HG03064 (cell line): Measurements from ENCODE around the gene INPP5A.
"Not testable (repeated sequence)": the region's sequence is repeated elsewhere in the genome, so short reads cannot be mapped to it uniquely, and the experiment has no call there.

Source experiments
- ATAC-seq: cut with Tn5 transposase; IDR thresholded peaks from one replicate; pipeline ENCODE4 v1.9.1; 2021; ENCODE audit warnings: low read depth; ENCODE audit not compliant: unreplicated experiment

Gene INPP5A

DNA sequence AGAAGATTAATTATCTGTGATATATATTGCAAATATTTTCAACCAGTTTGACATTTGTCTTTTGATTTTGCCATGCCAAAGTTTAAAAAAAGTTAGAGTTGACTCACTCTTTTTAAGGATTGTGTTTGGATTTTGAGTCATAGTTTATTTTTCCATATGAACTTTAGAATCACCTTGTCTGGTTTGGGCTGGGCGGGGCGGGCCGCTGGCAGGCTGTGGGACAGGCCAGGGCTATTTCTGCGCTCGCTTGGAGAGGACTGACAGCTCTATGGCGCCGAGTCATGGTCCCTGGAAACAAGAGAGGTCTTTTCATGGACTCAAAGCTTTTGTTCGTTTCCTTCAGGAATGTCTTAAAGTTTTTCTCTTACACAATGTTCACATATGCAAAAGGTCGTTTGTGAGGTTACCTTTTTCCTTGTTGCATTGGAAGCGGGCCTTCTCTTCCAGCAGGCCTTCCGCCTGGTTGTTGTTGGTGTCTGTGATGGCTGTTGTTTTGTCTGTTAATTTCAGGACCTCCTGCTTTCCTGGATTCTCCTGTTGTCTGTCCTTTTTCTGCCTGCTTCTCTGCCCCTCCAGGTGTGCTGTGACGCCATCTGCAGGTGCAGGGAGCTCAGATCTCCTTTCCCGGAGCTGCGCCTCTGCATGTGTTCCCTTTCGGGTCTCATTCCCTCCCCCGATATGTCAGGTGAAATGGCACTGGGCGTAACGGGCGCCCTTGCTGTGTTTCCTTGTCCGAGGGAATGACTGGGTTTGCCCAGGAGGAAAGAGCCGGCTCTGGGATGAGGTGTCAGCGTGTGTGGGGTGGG is 53.8 kb downstream of the INPP5A start:
- no peak for ATAC-seq

DNA sequence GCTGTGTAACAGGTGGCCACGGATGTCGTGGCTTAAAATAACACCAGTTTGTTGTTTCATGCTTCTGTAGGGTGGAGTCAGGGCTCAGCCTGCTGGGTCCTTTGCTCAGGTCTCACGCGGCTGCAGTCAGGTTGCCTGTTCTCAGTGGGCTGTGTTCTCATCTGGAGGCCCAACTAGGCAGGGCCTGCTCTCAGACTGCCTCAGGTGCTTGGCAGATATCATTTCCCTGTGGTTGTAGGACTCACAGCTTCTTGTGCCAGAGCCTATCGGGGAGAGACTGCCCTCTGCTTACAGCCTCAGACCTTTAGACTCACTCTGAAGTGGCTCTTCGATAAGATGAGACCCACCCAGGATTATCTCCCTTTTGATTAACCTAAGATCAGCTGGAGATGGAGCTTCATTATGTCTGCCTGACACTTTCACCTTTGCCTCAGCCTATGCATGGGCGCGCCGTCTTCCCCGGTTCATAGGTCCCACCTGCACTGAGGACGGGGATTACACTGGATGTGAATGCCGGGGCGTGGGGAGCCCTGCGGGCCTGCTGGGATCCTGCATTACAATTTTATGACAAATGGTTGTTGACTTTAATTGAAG is 55.3 kb downstream of the INPP5A start:
- ATAC-seq: no peak

DNA sequence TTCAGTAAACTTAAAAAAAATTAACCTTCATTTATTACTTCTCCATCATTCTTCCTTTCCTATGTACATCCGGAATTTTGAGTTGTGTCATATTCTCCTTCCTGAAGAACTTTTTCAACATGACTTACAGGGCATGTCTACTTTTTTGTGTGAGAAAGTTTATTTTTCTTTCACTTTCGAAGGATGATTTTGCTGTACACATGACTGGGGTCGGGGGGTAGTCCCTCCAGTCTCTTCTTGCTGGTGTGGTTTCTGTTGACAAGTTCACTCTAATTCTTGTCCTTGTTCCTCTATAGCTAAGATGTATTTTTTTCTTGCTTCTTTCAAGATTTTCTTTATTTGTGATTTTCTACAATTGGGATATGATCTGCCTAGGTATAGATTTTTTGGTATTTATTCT is 55.8 kb downstream of the INPP5A start:
- peak; percentile 52 for ATAC-seq

DNA sequence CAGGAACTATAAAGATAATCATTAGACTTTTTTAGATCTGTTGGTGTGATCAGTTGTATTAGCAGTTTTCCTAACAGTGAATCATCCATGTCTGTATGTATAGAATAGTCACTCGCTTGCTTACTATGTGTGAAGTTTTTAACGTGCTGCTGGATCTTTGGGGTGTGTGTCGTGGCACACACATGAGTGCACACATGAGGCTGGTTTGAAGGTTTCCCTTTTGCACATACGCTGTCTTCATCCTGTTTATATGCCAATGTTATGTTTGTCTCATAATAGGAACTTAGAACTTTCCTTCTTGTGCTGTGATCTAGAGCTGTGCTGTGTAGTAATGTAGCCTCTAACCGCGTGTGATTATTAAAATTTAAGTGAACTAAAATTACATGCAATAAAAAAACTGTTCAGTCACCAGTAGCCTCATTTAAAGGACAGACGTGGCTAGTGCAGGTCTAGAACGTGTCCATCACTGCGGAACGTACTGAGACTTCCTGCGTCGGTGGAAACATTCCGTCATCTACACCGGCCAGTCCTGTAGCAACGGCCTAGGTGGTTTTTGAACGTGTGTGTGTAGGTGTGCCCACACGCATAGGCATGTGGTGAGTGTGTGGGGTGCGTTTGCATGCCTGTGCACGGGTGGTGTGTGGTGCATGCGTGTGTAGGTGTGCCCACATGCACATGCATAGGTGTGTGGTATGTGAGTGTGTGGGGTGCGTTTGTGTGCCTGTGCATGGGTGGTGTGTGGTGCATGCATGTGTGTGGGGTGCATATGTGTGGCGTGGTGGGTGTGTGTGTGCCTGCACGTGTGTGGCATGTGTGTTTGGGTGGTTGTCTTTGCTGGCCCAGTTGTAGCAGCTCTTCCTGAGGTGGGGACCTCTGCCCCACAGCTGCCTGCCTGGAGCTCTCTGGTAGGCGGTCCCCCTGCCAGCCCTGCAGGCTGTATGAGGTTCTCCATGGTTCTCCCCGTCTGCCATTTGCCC is 56.6 kb downstream of the INPP5A start:
- ATAC-seq: peak; percentile 53

DNA sequence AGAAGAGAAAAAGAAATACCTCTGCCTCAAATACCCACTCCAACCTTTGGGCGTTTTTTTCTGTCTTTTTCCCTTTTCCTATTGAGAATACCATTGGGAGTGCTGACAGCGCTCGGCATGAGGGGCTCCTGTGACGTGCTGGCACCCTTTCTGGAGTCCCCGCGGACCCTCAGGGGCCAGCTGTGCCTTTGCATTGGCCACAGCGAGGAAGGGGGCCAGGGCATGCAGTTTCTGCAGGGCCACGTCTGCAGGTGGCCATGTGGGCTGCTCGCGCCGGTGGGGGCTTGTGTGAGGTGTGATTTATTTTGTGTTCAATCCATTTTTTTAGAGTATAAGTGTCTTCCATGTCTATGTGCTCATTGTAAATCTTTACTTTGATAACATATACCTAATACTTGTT is 57.4 kb downstream of the INPP5A start:
- ATAC-seq: no peak

DNA sequence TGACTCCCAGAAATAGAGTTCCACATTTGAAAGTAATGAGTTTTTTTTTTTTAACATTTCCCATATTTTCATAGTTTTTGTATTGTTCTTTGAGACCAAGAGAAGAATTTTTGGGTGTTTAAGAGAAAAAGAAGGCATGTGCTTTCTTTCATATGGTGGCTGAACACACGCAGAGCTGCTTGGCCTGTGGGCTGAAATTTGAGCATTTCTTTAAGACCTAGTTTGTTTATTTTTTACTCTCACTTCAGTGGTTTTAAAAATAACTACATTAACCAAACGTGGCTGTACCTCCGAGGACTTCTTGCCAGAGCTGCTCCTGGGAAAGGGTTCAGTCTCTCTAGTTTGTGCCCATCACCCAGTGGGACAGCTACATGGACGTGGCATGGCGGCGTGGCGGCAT is 58.3 kb downstream of the INPP5A start:
- no peak for ATAC-seq

DNA sequence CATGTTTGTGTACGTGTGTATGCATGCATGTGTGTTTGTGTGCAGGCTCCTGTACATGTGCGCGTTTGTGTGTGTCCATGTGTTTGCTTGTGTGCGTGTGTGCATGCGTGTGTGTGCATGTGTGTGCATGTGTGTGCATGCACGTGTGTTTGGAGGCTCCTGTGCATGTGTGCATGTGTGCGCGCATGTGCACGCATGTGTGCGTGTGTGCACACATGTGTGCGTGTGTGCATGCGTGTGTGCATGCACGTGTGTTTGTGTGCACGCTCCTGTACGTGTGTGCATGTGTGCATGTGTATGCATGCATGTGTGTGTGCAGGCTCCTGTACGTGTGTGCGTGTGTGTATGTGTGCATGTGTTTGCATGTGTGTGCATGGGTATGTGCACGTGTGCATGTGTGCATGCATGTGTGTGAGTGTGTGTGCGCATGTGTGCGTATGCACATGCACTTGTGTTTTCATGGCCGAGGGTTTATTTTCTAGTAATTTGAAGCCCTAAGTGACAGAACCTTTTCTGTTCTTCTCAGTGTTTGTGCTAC is 59.2 kb downstream of the INPP5A start:
- ATAC-seq: no peak

DNA sequence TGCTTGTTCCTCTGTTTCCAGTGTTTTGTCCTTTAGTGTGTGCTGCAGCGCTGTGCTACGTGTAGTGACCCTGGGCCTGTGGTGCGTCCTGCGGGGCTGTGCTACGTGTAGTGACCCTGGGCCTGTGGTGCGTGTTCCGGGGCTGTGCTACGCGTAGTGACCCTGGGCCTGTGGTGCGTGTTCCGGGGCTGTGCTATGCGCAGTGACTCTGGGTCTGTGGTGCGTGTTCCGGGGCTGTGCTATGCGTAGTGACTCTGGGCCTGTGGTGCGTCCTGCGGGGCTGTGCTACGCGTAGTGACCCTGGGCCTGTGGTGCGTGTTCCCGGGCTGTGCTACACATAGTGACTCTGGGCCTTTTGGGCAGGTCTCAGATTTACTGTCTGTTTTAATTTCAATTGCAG is 60.1 kb downstream of the INPP5A start:
- no peak for ATAC-seq

DNA sequence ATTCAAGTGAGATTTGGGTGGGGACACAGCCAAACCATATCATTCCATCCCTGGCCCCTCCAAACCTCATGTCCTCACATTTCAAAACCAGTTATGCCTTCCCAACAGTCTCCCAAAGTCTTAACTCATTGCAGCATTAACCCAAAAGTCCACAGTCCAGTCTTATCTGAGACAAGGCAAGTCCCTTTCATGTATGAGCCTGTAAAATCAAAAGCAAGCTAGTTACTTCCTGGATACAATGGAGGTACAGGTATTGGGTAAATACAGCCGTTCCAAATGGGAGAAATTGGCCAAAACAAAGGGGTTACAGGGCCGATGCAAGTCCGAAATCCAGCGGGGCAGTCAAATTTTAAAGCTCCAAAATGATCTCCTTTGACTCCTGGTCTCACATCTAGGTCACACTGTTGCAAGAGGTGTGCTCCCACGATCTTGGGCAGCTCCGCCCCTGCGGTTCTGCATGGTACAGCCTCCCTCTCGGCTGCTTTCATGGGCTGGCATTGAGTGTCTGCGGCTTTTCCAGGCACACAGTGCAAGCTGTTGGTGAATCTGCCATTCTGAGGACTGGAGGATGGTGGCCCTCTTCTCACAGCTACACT is 61.5 kb downstream of the INPP5A start:
- ATAC-seq: not testable (repeated sequence)

DNA sequence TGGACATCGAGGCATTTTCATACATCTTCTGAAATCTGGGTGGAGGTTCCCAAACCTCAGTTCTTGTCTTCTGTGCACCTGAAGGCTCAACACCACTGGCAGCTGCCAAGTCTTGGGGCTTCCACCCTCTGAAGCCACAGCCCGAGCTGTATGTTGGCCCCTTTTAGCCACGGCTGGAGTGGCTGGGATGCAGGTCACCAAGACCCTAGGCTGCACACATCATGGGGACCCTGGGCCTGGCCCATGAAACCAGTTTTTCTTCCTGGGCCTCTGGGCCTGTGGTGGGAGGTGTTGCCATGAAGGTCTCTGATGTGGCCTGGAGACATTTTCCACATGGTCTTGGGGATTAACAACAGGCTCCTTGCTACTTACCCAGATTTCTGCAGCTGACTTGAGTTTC is 62.1 kb downstream of the INPP5A start:
- no peak for ATAC-seq

DNA sequence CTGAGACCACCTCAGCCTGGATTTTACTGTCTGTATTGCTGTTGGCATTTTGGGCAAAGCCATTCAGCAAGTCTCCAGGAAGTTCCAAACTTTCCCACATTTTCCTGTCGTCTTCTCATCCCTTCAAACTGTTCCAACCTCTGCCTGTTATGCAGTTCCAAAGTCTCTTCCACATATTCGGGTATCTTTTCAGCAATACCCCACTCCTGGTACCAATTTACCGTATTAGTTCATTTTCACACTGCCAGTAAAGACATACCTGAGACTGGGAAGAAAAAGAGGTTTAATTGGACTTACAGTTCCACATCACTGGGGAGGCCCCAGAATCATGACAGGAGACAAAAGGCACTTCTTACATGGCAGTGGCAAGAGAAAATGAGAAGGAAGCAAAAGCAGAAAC is 62.8 kb downstream of the INPP5A start:
- no peak for ATAC-seq

DNA sequence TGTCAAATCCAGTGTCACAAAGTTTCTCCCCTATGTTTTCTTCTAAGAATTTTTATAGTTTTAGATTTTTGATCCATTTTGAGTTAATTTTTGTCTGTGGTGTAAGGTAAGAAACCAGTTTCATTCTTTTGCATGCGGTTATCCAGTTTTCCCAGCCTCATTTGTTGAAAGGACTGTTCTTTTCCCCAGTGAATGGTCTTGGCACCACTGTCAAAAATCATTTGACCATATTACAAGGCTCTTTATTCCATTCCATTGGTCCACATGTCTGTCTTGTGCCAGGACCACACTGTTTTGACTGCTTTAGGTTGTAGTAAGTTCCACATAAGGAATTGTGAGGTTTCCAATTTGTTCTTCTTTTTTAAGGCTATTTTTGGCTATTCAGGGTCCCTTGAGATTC is 64.0 kb downstream of the INPP5A start:
- ATAC-seq: no peak

DNA sequence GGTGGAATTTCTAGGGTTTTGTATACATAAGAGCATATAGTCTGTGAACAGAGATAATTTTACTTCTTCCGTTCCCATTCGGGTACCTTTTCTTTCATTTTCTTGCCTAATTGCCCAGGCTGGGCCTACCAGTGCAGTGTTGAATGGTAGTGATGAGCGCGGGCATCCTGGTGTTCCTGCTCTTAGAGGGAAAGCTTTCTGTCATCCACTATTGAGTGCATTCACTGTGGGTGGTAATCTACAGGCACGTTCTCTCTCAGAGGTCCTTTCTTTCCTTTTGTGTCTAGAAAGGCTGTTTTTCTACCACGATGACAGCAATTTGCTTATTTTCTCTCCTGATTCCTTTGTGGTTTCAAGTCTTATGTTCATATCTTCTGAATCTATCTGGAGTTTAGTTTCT is 65.0 kb downstream of the INPP5A start:
- no peak for ATAC-seq

DNA sequence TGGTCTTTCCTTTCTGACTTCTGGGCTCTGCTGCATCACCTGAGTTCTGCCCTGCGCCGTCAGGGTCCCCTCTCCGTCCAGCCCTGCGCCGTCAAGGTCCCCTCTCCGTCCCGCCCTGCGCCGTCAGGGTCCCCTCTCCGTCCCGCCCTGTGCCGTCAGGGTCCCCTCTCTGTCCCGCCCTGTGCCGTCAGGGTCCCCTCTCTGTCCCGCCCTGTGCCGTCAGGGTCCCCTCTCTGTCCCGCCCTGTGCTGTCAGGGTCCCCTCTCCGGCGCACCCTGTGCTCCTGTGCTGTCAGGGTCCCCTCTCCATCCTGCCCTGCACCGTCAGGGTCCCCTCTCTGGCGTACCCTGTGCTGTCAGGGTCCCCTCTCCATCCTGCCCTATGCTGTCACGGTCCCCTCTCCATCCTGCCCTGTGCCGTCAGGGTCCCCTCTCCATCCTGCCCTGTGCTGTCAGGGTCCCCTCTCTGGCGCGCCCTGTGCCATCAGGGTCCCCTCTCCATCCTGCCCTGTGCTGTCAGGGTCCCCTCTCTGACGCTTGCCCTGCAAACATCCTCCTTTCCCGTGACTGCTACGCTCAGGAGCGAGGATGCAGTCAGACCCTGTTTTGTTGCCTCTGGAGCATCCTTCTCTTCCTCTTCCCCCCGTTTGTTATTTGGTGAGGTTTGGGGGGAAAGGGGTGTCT is 66.4 kb downstream of the INPP5A start:
- ATAC-seq: no peak

DNA sequence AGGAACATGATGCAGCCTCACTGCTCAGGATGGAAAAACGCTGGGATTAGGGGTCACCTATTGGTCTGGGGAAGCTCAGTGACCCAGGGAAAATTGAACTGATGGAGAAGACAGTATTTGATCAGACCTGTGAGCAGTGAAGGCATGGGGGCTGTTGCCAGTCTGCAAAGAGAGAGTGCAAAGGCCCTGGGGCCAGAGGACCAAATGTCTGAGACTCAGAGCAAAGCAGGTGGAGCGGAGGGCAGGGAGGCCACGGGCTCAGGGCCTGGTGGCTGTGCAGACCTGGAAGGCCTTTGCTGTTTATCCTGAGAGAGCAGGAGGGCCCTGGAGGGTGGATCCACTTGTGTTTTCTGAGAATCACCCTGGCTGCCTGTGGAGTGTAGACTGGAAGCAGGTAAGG is 67.1 kb downstream of the INPP5A start:
- ATAC-seq: no peak

DNA sequence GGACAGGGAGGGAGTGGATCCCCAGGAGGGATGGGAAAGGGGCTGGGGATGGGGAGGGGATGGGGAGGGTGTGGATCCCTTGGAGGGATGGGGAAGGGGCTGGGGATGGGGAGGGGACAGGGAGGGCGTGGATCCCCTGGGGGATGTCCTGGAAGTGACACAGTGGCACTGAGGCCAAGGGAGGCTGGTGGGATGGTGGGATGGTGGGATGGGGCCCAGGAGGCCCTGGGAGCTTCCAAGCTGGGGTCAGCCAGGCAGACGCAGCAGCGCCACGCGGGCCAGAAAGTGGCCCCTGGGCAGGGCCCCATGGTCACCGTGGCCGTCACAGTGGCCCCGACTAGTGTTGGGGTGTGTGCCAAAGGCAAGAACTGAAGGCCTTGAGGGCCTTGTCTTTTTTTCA is 67.8 kb downstream of the INPP5A start:
- no peak for ATAC-seq

DNA sequence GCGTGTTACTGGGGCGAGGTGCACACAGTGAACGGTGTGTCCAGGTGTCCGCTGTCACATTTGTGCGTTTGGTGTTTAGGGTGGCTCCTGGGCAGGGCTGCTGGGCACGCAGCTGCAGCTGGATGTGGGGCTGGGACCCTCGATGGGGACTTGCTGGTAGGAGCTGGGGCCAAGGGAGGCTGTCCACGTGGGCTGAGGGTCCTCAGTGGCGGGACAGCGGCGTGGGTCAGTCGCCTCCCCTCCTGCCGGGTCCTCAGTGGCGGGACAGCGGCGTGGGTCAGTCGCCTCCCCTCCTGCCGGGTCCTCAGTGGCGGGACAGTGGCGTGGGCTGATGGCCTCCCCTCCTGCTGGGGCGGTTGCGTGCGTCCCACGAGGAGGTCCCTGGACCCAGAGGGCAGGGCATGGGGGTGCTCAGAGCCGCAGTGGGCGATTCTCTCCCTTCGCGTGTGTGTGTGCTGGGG is 68.5 kb downstream of the INPP5A start:
- no peak for ATAC-seq

DNA sequence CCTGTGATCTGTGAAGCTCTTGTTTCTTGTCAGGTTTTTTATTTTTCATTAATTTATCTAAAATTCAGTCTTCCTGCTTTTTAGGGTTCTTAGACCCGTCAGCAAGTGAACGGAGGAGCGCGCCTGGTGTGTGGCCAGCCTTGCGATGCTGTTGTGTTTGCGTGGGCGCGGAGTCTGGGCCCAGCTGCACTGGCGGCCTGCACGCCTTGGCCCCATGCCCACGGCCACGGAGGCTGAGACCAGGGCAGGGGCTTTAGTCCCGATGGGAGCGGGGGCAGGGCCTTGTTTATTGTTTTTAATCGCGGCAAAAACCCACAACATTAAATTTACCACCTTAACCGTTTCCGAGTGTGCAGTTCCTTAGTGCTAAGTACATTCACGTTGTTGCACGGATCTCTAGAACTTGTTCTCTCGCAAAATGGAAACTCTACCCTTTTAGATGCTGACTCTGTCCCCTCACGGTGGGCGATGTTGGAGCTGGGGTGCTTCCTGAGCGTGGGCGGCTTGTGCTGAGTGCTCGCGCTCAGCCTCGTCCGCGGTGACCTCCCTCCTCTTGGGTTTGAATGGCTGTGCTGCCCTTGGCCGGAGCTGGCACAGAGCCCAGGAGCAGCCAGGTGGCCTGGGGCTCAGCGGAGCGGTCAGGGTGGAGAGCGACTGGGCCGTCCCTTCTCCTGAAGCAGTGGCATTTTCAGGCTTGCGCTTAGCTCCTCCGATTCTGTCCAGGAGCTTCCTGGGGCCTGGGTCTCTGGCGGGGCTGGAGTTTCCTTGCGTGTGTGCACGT is 69.1 kb downstream of the INPP5A start:
- no peak for ATAC-seq

DNA sequence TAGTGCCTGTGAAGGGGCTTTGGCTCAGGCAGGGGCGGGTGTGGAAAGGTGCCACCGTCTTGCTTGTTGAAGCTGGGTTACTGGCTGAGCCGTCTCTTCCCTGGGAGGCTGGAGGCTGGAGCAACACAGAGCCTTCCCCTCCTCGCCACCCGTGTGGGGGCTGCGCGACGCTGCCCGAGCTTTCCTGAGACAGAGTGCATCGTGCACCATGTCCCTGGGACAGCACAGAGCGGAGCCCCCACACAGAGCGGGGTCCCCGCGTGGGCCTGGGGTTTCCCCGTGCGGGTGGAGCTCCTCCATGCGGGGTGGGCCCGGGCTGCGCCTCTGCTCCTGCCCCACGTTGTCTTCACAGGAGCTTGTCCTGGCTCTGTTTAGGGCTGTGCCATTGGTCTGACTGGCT is 69.9 kb downstream of the INPP5A start:
- ATAC-seq: no peak
